ENCODE data around the gene WLS. TPM values are rescaled to one million over a fixed set of nuclear protein-coding genes. Genes with fewer than 3 reads are reported as not detected.

Gene WLS
- total RNA-seq, 1 donor from 2014 or later: 1.5 TPM

- Mint-ChIP-seq H3K27ac (ENCODE audit: unreplicated experiment) (no peak overlapping the region), H3K9me3 (ENCODE audit: unreplicated experiment) (no peaks in the 10 kb centered on the region), H3K4me1 (ENCODE audit: low read depth, unreplicated experiment) (no peaks in the 10 kb centered on the region), H3K36me3 (ENCODE audit: unreplicated experiment) (no peaks in the 10 kb centered on the region), H3K27me3 (ENCODE audit: unreplicated experiment) (no peaks in the 10 kb centered on the region), H3K4me3 (ENCODE audit: unreplicated experiment) (no peak overlapping the region)
- no peak for TF ChIP-seq CTCF (IDR thresholded peaks at IDR 0.05; ENCODE audit: partially characterized antibody, unreplicated experiment)
- DNase-seq: no peak
Measured at GRCh38 chr1:68221001-68221979, 11.0 kb downstream of the WLS start.

GRCh38 chr1:68220420-68220819 is 11.9 kb downstream of the WLS start:
- H3K9me3 Mint-ChIP-seq (ENCODE audit: unreplicated experiment): no peaks in the 10 kb centered on the region
- no peak overlapping the region for H3K4me3 Mint-ChIP-seq (ENCODE audit: unreplicated experiment)
- H3K27ac Mint-ChIP-seq (ENCODE audit: unreplicated experiment): no peak overlapping the region
- no peaks in the 10 kb centered on the region for H3K27me3 Mint-ChIP-seq (ENCODE audit: unreplicated experiment)
- TF ChIP-seq CTCF (IDR thresholded peaks at IDR 0.05; ENCODE audit: partially characterized antibody, unreplicated experiment): no peak
- no peaks in the 10 kb centered on the region for H3K36me3 Mint-ChIP-seq (ENCODE audit: unreplicated experiment)
- no peaks in the 10 kb centered on the region for H3K4me1 Mint-ChIP-seq (ENCODE audit: low read depth, unreplicated experiment)
- no peak for DNase-seq

GRCh38 chr1:68218490-68218889 is 13.8 kb downstream of the WLS start:
- Mint-ChIP-seq H3K36me3 (ENCODE audit: unreplicated experiment) (no peaks in the 10 kb centered on the region), H3K4me1 (ENCODE audit: low read depth, unreplicated experiment) (no peaks in the 10 kb centered on the region), H3K4me3 (ENCODE audit: unreplicated experiment) (no peak overlapping the region), H3K27ac (ENCODE audit: unreplicated experiment) (no peak overlapping the region), H3K27me3 (ENCODE audit: unreplicated experiment) (no peaks in the 10 kb centered on the region), H3K9me3 (ENCODE audit: unreplicated experiment) (no peaks in the 10 kb centered on the region)
- TF ChIP-seq CTCF (IDR thresholded peaks at IDR 0.05; ENCODE audit: partially characterized antibody, unreplicated experiment): no peak
- DNase-seq: no peak

- no peak overlapping the region for H3K27ac Mint-ChIP-seq (ENCODE audit: unreplicated experiment)
- no peak overlapping the region for H3K4me3 Mint-ChIP-seq (ENCODE audit: unreplicated experiment)
- H3K36me3 Mint-ChIP-seq (ENCODE audit: unreplicated experiment): no peaks in the 10 kb centered on the region
- TF ChIP-seq CTCF (IDR thresholded peaks at IDR 0.05; ENCODE audit: partially characterized antibody, unreplicated experiment): no peak
- no peaks in the 10 kb centered on the region for H3K27me3 Mint-ChIP-seq (ENCODE audit: unreplicated experiment)
- no peaks in the 10 kb centered on the region for H3K4me1 Mint-ChIP-seq (ENCODE audit: low read depth, unreplicated experiment)
- H3K9me3 Mint-ChIP-seq (ENCODE audit: unreplicated experiment): no peaks in the 10 kb centered on the region
- no peak for DNase-seq
Measured at GRCh38 chr1:68217618-68218017, 14.7 kb downstream of the WLS start.

- no peak for DNase-seq
- H3K36me3 Mint-ChIP-seq (ENCODE audit: unreplicated experiment): no peaks in the 10 kb centered on the region
- H3K9me3 Mint-ChIP-seq (ENCODE audit: unreplicated experiment): no peaks in the 10 kb centered on the region
- H3K27me3 Mint-ChIP-seq (ENCODE audit: unreplicated experiment): no peaks in the 10 kb centered on the region
- H3K27ac Mint-ChIP-seq (ENCODE audit: unreplicated experiment): no peak overlapping the region
- TF ChIP-seq CTCF (IDR thresholded peaks at IDR 0.05; ENCODE audit: partially characterized antibody, unreplicated experiment): no peak
- no peaks in the 10 kb centered on the region for H3K4me1 Mint-ChIP-seq (ENCODE audit: low read depth, unreplicated experiment)
- no peak overlapping the region for H3K4me3 Mint-ChIP-seq (ENCODE audit: unreplicated experiment)
Measured at GRCh38 chr1:68217060-68217554, 15.2 kb downstream of the WLS start.
